CD4-positive, alpha-beta T cell treated with Interleukin-10 for 1 hour (primary cell): ENCODE results near the gene PLK4.
"Not testable (repeated sequence)": the region's sequence is repeated elsewhere in the genome, so short reads cannot be mapped to it uniquely, and the experiment has no call there.

Source experiments
- DNase-seq: peaks from one replicate; pipeline ENCODE4 v3.0.0-alpha.2; 2020

Gene PLK4

GRCh38 chr4:127880763-127881562 is at the start of gene PLK4:
PLK4 (plus strand) TSS chr4:127880893; CDS start chr4:127881135, 242 bp downstream.
- peak; percentile 96 for DNase-seq

DNA sequence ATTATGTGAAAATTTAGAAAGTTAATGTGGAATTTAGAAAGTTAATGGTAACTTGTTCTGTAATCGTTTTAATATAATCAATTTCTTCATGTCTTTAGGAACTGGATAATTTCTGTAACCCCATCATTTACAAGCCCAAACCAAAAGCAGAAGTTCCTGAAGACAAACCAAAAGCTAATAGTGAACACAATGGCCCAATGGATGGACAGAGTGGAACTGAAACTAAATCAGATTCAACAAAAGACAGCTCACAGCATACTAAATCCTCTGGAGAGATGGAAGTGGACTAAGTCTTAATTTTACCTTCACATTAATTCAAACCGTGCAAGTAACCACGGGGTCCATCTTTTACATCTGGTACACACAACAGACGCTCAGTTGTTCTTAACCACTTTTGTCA is 48.1 kb upstream of the PLK4 start:
- no peak for DNase-seq

DNA sequence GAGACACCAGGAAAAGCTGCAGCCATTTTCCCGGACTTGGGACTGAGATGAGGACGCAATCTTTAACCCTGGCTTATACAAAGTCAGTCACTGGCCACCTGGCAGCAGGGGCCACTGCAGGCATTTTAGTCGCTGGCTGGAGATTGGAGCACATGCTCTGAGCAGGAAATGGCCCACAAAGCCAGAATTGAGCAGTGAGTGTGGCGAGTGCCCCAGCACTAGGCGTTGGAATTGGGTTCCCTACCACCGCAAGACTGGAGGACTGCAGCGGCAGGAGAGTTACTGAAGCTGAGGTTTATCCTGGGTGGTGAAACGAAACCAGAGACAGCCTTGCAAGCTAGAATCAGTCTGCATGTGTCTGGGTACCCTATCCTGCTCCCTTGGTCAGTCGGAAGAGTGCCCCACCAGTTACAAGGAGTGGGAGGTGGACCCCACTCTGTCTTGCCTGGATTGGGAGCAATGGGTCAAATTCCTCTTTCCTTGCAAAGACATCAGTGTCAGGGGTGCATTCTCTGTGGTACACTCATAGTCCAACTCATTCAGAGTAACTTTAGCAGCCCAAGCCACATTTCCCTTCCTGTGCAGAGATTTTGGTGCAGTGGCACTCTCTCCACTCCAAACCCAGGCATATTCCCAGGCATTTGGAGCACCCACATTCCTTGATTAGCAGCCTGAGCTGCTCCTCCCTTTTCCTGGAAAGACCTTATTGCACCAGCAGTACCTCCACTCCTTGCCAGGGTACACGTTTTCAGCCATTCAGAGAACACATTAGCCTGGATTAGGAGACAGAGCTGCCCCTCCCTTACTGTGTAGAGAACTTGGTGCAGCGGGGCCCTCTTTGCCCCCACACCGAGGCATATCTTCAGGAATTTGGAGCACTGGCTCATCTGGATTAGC is 36.7 kb upstream of the PLK4 start:
- DNase-seq: no peak

GRCh38 chr4:127844601-127845116 is 36.0 kb upstream of the PLK4 start:
- no peak for DNase-seq

GRCh38 chr4:127846061-127846460 is 34.6 kb upstream of the PLK4 start:
- no peak for DNase-seq

- no peak for DNase-seq
Measured at GRCh38 chr4:127846765-127847164, 33.9 kb upstream of the PLK4 start.

GRCh38 chr4:127849505-127850234 is 31.0 kb upstream of the PLK4 start:
- no peak for DNase-seq

GRCh38 chr4:127852661-127853060 is 28.0 kb upstream of the PLK4 start:
- DNase-seq: no peak

DNA sequence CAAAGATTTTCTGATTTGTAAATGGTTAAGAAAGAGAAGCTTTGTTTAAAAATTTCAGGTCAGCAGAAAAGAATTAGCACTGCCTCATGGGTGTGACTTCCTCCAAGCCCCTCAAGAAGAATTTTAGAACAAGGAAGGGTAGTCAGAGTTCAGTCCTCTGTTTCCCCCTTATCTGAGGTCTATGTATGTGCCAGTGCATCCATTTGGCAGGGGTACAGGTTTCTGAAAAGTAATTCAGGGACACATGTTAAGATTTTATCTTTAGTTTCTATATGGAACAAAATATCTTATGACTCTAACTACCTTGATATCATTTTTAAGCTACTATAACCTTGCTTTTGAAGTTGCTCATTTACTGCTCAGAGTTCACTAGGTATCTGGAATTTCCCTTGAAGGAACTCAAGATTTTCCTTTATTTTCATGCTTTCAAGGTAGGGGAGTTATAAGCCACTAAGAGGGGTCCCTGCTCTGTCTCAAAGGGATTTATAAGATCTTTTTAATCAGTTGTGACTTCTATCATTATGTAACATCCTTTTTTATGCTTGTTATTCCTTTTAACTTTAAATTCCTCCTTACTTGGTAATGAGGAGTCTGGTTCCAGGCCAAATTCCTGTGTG is 24.4 kb upstream of the PLK4 start:
- DNase-seq: no peak

DNA sequence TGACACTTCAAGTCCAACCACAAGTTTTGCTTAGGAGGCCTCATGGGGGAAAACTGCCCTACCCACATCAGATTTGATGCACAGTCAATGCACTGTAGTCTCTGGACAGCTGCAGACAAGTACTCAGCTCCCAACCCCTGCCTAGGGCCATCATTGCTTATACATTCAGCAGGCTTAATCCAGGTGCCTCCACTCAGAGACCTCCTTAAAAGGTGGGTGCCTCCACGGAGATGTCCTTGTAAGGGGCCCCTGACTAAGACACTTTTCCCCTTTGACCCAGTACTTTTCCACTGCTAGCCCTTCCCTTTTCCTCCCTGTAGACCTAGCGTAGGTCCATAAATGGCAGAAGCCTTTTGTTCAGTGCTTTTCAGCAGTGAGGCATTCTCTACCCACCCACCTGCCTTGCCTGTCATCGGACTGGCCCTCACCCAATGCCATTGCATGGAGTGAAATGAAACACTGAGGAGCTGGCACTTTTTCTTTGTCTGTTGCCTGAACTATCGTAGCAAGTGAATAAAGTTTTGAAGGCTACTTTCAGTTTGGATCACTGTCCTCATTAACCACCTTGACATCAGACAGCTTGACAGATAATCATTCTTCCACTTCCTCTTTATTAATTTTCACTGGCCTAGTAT is 23.8 kb upstream of the PLK4 start:
- no peak for DNase-seq

GRCh38 chr4:127857641-127858040 is 23.1 kb upstream of the PLK4 start:
- DNase-seq: no peak

- no peak for DNase-seq
Measured at GRCh38 chr4:127868196-127868595, 12.5 kb upstream of the PLK4 start.

GRCh38 chr4:127870281-127870680 is 10.4 kb upstream of the PLK4 start:
- no peak for DNase-seq

DNA sequence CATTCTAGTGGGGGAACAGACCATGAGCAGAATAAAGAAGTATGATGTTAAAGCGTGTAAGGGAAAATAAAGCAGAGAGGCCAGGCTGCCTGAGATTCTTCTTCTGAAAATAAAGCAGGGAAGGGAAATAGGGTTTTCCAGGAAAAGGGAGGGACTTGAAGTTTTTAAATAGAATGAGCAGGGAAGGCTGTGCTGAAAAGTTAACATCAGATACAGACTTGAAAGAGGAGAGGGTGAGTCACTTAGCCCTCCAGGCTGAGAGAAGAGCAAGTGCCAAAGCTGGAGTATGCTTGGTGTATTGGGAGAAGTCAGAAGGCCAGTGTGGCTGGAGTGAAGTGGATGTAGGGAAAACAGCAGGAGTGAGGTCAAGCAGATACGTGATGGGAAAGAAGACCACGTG is 10.0 kb upstream of the PLK4 start:
- DNase-seq: no peak

DNA sequence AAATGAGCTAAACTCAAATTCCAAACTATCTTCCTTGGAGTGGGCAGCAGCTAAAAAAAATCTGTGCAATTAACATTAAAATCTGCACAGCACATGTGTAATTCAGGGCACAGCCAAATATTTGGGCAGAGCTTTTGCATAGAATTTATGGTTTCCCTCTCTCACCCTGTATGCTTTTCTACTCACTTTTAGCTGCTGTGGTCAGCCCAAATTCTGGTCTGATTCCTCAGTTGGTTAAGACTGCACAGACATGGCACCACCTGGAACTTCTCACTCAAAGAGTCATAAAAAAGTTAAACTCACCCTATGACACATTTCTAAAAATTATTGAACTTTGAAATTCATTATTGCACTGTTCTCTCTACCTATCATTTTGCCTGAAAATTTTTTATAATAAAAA is 4.9 kb upstream of the PLK4 start:
- DNase-seq: no peak

DNA sequence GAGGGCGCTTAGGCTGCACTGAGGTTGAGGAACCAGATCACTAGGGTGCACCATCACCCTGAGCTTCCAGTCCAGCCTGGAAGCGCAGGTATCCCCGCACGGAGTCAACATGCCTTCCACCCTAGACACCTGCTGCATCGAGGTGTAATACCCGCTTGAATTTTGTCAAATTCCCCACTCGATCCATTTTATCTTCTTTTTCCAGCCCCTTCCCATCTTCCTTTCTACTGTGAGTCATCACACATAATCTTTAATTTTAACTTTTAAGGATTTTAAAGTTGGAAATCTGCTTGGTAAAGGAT is 821 bp downstream of the PLK4 start:
- no peak for DNase-seq

- DNase-seq: no peak
Measured at GRCh38 chr4:127888559-127888958, 7.9 kb downstream of the PLK4 start.

GRCh38 chr4:127889903-127890302 is 9.2 kb downstream of the PLK4 start:
- no peak for DNase-seq

DNA sequence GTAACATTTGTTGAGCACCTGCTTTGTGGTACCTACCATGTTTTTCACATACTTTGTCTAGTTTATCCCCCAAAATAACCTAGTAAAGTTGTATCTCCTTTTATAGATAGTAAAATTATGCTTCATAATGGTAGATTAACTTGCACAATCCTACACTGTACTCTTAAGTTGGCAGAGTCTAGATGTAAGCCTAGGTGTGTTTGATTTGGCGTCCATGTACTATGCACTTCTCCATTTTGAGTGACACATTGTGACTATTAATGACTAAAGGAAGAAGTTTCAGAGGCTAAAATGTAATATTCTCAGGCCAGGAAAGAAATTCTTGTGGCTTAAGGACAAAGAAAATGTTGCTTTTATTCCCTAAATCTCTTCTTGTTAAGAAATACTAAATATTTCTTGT is 15.4 kb downstream of the PLK4 start:
- no peak for DNase-seq

GRCh38 chr4:127896528-127896927 is 15.8 kb downstream of the PLK4 start:
- DNase-seq: no peak

DNA sequence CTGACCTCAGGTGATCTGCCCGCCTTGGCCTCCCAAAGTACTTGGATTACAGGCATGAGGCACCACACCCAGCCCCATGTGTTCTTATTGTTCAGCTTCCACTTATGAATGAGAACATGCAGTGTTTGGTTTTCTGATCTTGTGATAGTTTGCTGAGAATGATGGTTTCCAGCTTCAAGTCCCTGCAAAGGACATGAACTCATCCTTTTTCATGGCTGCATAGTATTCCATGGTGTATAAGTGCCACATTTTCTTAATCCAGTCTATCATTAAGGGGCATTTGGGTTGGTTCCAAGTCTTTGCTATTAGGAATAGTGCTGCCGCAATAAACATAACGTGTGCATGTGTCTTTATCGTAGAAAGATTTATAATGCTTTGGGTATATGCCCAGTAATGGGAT is 19.0 kb downstream of the PLK4 start:
- DNase-seq: not testable (repeated sequence)

GRCh38 chr4:127905029-127905428 is 24.3 kb downstream of the PLK4 start:
- DNase-seq: no peak
